ENCODE data around the gene SLC2A11.

The SLC2A11 gene

DNA sequence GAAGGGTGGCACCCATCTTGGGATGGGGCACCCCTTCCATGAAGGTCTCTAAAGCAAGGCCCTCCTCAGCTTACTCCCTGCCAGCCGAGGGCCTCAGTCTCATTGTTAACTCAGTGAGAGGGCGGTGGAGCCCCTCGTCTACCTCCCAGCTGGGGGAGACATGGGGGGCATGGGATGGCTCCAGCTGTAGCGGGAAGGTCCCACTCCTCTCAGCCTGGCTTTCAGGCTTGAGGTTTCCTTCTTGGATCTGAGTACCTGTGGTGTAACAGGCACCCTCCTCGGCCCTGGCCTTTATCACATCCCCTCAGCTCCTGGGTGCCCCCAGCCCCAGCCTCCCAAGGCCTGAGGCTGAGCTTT, 38.5 kb downstream of the SLC2A11 start:
- Histone ChIP-seq H3K4me2 (ENCODE audit: low read depth, low read length, poor library complexity, severe bottlenecking) (peak overlapping the region; percentile 81), H3F3A (ENCODE audit: insufficient read depth) (peaks cover 21% of the 10 kb centered on the region; the same call in 1 of the 2 replicates), H4K20me1 (ENCODE audit: low read depth, low read length) (peaks cover 4% of the 10 kb centered on the region; the same call in 1 of the 2 replicates), H3K9me3 (ENCODE audit: insufficient read depth, low read length) (peaks cover 5% of the 10 kb centered on the region; the same call in 1 of the 2 replicates), H3K27me3 (ENCODE audit: low read length) (no peaks in the 10 kb centered on the region), H3K36me3 (ENCODE audit: low read length) (peaks cover 9% of the 10 kb centered on the region; the same call in 1 of the 2 replicates), H2AFZ (ENCODE audit: low read depth, low read length, severe bottlenecking) (no peak overlapping the region), H3K79me2 (ENCODE audit: insufficient read depth, low read length) (peaks cover 15% of the 10 kb centered on the region), H3K4me3 (ENCODE audit: insufficient read depth, low read length, poor library complexity, severe bottlenecking) (peak overlapping the region; percentile 97), H3K9me2 (replicated peaks; ENCODE audit: insufficient read depth, low read length) (no peaks in the 10 kb centered on the region), H3K9ac (ENCODE audit: low read length) (no peak overlapping the region), H3K27ac (ENCODE audit: low read depth, low read length) (no peak overlapping the region)
- TF ChIP-seq, protein P1, sequence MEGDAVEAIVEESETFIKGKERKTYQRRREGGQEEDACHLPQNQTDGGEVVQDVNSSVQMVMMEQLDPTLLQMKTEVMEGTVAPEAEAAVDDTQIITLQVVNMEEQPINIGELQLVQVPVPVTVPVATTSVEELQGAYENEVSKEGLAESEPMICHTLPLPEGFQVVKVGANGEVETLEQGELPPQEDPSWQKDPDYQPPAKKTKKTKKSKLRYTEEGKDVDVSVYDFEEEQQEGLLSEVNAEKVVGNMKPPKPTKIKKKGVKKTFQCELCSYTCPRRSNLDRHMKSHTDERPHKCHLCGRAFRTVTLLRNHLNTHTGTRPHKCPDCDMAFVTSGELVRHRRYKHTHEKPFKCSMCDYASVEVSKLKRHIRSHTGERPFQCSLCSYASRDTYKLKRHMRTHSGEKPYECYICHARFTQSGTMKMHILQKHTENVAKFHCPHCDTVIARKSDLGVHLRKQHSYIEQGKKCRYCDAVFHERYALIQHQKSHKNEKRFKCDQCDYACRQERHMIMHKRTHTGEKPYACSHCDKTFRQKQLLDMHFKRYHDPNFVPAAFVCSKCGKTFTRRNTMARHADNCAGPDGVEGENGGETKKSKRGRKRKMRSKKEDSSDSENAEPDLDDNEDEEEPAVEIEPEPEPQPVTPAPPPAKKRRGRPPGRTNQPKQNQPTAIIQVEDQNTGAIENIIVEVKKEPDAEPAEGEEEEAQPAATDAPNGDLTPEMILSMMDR (IDR thresholded peaks at IDR 0.05; ENCODE audit: insufficient read depth, low read length, poor library complexity, severe bottlenecking): no peak
- no peak for TF ChIP-seq EZH2phosphoT487 (conservative IDR thresholded peaks at IDR 0.05; ENCODE audit: low read length)

GRCh38 chr22:23896523-23897186, 39.0 kb downstream of the SLC2A11 start:
- Histone ChIP-seq H3K4me3 (ENCODE audit: insufficient read depth, low read length, poor library complexity, severe bottlenecking) (no peak overlapping the region), H3K79me2 (ENCODE audit: insufficient read depth, low read length) (peaks cover 15% of the 10 kb centered on the region), H3F3A (ENCODE audit: insufficient read depth) (peaks cover 23% of the 10 kb centered on the region; the same call in 1 of the 2 replicates), H3K9me3 (ENCODE audit: insufficient read depth, low read length) (peaks cover 5% of the 10 kb centered on the region; the same call in 1 of the 2 replicates), H3K27me3 (ENCODE audit: low read length) (no peaks in the 10 kb centered on the region), H3K36me3 (ENCODE audit: low read length) (peaks cover 9% of the 10 kb centered on the region; the same call in 1 of the 2 replicates), H3K9ac (ENCODE audit: low read length) (no peak overlapping the region), H4K20me1 (ENCODE audit: low read depth, low read length) (peaks cover 4% of the 10 kb centered on the region; the same call in 1 of the 2 replicates), H3K9me2 (replicated peaks; ENCODE audit: insufficient read depth, low read length) (no peaks in the 10 kb centered on the region), H3K4me2 (ENCODE audit: low read depth, low read length, poor library complexity, severe bottlenecking) (no peak overlapping the region), H3K27ac (ENCODE audit: low read depth, low read length) (no peak overlapping the region), H2AFZ (ENCODE audit: low read depth, low read length, severe bottlenecking) (no peak overlapping the region)
- TF ChIP-seq, protein P1 (IDR thresholded peaks at IDR 0.05; ENCODE audit: insufficient read depth, low read length, poor library complexity, severe bottlenecking): no peak
- no peak for TF ChIP-seq EZH2phosphoT487 (conservative IDR thresholded peaks at IDR 0.05; ENCODE audit: low read length)

- Histone ChIP-seq H3K9ac (ENCODE audit: low read length) (no peak overlapping the region), H3K36me3 (ENCODE audit: low read length) (peaks cover 9% of the 10 kb centered on the region; the same call in 1 of the 2 replicates), H4K20me1 (ENCODE audit: low read depth, low read length) (peaks cover 4% of the 10 kb centered on the region; the same call in 1 of the 2 replicates), H3K27ac (ENCODE audit: low read depth, low read length) (no peak overlapping the region), H3K9me3 (ENCODE audit: insufficient read depth, low read length) (peaks cover 5% of the 10 kb centered on the region; the same call in 1 of the 2 replicates), H3K27me3 (ENCODE audit: low read length) (no peaks in the 10 kb centered on the region), H3F3A (ENCODE audit: insufficient read depth) (peaks cover 23% of the 10 kb centered on the region; the same call in 1 of the 2 replicates), H2AFZ (ENCODE audit: low read depth, low read length, severe bottlenecking) (no peak overlapping the region), H3K9me2 (replicated peaks; ENCODE audit: insufficient read depth, low read length) (no peaks in the 10 kb centered on the region), H3K79me2 (ENCODE audit: insufficient read depth, low read length) (peaks cover 15% of the 10 kb centered on the region), H3K4me2 (ENCODE audit: low read depth, low read length, poor library complexity, severe bottlenecking) (no peak overlapping the region), H3K4me3 (ENCODE audit: insufficient read depth, low read length, poor library complexity, severe bottlenecking) (no peak overlapping the region)
- TF ChIP-seq, protein P1 (IDR thresholded peaks at IDR 0.05; ENCODE audit: insufficient read depth, low read length, poor library complexity, severe bottlenecking): no peak
- no peak for TF ChIP-seq EZH2phosphoT487 (conservative IDR thresholded peaks at IDR 0.05; ENCODE audit: low read length)
Measured at GRCh38 chr22:23897320-23897719, 39.6 kb downstream of the SLC2A11 start.

Measured in SU-DHL-6 (cell line).